GM15510 (cell line): ENCODE measurements around the gene ONECUT2.

Experiments used
- POLR2A ChIP-seq: IDR thresholded peaks from 3 replicates; pipeline ENCODE4 v1.6.1; 2011; ENCODE audit warnings: borderline replicate concordance; ENCODE audit not compliant: insufficient read length; ENCODE audit errors: extremely low read depth

ONECUT2 gene

GRCh38 chr18:57533006-57533867 is 98.1 kb downstream of the ONECUT2 start:
- TF ChIP-seq POLR2A = no peak

- no peak for TF ChIP-seq POLR2A
These were observed 98.8 kb downstream of the ONECUT2 start for GRCh38 chr18:57533868-57534510.

- TF ChIP-seq POLR2A = no peak
These were observed 99.3 kb downstream of the ONECUT2 start for GRCh38 chr18:57534511-57534909.

- no peak for TF ChIP-seq POLR2A
These were observed 103.4 kb downstream of the ONECUT2 start for GRCh38 chr18:57538614-57539013.

- TF ChIP-seq POLR2A = no peak
These were observed 104.5 kb downstream of the ONECUT2 start for GRCh38 chr18:57539702-57540101.
